GM18498 (cell line): ENCODE measurements around the gene MMP14.

Experiments
- ATAC-seq: cut with Tn5 transposase; IDR thresholded peaks from one replicate; pipeline ENCODE4 v1.9.1; 2021; ENCODE audit warnings: mild to moderate bottlenecking, moderate library complexity; ENCODE audit not compliant: unreplicated experiment

MMP14 gene

DNA sequence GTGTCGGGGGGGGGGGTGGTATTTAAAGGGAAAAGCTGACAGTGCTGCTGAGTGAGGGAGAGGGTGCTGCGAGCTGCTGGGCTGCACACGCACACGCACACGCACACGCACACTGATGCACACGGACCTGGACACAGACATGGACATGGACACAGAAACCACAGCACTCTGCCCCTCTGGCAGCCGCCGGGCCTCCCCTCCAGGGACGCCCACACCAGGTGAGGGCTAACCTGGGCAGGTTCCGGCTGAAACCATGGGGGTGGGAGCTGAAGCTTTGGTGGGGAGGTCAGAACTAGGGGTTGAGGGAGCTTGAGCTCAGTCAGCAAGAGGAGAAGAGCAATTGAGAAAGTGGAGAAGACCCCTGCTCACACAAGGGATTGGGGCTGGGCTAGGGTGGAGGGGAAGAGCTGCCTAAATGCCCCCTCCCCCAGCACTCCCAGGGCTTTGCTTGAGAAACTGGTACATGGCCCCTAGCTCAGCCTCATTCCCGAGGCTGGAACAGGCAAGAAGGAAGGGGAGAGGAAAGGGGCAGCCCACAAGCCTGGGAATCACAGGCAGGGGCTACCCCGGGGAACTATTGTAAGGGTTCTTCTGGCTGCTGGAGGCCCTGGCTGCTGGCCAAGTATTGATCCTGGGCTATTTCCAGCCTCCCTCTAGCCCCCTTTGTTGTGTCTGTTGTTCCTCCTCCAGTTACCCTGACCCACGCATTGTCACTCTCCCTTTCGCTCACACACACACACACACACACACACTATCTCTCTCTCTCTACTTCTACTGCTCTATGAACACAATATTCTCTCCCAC is 47.0 kb downstream of the MMP14 start, which contains the start of gene REM2:
Gene REM2 (plus strand): TSS at position 50 of the 804 bp plus-strand sequence. CDS start 66 bp downstream, at position 116.
- ATAC-seq = no peak

DNA sequence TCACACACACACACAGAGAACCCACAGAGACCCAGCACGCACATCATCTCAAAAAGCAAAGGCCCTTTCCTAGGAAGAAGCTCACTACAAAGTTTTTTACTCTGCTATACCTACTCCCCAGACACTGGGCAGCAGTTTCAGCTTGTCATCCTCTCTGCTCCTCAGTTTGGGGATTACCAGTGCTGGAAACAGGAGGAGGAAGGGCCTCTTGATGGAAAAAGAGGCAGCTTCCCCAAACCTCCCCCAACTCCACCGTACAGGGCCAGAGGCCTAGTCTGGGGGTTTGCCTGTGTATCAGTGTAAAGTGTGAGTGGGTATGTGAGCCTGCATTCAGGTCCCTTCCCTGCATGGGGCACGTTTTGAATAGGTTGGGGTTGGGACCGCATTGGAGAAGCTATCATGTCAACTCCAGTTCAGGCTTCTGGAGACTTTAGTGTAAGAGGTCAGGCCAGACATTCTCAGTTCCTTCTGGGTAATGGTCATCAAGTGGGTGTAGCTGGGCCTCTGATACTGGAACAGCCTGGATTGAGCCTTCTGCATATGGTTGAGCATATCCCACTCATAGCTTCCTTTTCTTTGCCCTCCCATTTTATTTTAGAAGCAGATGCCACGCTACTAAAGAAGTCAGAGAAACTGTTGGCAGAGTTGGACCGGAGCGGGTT is 47.8 kb downstream of the MMP14 start:
- no peak for ATAC-seq

DNA sequence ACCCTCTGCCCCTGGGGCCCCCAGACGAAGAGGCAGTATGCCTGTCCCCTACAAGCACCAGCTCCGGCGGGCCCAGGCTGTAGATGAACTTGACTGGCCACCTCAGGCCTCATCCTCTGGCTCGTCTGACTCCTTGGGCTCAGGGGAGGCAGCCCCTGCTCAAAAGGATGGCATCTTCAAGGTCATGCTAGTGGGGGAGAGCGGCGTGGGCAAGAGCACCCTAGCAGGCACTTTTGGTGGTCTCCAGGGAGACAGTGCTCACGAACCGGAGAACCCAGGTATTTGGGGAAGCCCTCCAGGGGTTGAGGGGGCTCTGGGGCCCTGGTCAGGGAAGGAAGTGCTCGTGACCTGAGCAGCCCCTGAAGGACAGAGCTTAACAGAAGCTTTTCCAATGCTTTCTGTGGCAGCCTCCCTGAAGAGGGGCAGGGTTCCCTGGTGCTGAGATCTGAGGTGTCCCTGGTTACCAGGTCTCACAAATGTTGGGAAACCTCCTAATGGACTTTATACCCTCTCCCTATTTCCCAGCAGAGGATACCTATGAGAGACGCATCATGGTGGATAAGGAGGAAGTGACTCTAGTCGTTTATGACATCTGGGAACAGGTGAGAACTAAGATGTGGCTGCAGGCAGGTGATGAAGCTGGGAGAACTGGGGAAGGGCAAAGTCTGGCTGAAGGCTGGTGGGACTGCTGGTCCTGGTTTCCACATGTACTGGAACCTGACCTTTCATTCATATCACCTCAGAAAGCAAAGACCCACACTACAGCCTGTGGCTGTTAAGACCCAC is 48.5 kb downstream of the MMP14 start:
- no peak for ATAC-seq

DNA sequence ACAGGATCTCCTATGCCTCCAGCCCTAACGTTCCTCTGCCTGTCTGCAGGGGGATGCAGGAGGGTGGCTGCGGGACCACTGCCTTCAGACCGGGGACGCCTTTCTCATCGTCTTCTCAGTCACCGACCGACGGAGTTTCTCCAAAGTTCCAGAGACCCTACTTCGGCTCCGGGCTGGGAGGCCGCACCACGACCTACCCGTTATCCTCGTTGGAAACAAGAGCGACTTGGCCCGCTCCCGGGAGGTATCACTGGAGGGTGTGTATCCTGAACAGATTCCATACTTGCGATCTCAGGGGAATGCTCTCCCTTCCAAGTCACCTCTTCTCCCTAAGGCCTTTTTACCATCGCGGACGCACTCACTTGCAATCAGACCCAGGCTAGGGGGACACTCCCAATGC is 49.6 kb downstream of the MMP14 start:
- ATAC-seq = no peak

DNA sequence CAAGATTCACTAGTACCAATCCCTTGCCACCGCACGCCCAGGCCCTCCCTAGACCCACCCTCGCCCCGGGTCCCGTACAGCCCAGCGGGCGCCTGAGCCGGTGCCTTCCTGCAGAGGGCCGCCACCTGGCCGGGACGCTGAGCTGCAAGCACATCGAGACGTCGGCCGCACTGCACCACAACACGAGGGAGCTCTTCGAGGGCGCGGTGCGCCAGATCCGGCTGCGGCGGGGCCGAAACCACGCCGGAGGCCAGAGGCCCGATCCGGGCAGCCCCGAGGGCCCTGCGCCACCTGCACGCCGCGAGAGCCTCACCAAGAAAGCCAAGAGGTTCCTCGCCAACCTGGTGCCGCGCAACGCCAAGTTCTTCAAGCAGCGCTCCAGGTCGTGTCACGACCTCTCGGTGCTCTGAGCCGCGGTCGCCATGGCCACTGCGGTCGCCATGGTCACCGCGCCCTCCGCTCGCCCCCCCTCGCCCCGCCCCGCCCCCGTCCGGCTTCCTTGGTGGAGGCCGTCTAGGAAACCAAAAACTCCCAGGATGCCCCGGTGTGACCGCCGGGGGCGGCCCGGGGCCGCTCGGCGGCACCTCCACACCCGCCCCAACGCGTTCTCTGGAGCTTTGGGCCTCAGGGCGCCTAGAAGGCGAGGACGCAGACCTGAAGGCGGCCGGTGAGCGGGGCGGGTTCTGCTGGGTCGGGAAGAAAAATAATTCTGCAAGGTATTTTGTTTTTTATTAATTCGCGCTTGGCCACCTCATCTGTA is 50.3 kb downstream of the MMP14 start:
- peak; percentile 56 for ATAC-seq

DNA sequence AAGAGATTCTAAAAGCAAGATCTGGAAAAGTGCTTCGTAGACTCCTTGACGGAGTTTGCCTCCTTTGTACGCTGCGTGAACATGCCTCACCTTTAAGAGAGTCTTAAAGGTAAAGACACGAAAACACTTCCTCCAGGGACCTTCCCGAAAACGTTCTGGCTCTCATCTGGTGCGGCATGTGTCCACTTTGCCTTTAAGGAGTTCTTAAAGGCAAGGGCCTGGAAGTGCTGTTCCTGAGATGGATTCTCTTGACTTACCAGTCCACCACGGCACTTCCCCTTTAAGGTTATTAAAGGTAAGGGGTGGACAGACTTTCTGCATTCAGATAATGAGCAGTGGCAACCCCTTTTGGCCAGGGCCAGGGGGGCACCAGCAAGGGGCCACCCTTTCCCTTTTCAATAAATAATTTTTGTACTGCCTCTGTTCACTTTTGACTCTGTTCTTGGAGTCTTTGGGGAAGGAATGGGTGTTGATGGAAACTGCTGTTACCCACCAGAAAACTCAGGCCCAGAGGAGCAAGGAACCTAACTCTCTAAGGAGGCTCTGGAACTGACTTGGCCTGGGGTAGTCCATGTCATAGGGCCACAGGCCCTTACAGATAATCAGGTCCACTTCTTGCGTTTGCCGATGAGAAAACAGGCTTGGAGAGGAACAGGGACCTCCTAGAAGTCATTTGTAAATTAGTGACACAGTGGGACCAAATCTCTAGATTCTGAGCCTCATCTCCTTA is 51.0 kb downstream of the MMP14 start:
- ATAC-seq = peak; percentile 32

DNA sequence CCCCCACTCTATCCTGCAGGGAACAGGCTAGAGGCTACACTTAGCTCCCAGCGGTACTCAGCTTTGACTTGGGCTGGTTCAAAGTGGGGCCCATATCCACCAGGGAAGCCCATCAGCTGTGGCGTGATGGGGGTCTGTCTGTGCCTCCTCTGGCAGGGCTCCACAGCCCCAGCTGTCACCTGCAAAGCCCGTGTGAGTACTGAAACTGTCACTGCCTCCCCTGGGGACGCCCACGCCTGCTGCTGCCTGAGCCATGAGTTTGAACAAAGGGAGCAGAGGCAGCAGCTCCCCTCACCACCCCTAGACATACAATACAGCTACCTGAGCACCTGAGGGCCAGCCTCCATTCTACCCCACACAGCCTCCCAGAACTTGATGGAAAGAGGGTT is 51.6 kb downstream of the MMP14 start:
- peak; percentile 45 for ATAC-seq

DNA sequence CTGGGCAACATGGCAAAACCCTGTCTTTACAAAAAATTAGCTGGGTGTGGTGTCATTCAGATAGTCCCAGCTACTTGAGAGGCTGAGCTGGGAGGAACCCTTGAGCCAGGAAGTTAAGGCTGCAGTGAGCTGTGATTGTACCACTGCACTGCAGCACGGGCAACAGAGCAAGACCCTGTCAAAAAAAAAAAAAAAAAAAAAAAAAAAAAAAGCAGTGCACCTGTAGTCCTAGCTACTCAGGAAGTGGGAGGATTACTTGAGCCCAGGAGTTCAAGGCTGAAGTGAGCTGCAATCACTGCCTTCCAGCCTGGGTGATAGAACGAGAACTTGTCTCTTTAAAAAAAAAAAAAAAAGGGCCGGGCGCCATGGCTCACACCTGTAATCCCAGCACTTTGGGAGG is 52.3 kb downstream of the MMP14 start:
- no peak for ATAC-seq

DNA sequence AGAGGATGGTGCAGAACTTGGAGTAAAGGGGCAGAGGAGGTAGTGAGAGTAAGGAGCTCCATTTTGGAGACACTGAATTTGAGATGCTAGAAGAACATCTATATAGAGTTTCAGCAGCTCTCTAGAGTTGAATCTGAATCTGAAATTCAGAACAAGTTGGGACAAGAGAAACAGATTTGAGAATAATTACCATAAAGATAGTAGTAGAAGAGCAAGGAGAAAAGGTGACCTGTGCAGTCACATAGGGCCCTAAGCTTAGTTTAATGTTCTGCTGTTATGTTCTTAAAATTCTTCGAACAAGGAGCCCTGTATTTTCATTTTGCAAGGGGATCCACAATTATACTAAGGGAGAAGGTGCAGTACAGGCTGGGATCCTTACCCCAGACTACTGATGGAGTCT is 54.0 kb downstream of the MMP14 start:
- ATAC-seq = no peak

DNA sequence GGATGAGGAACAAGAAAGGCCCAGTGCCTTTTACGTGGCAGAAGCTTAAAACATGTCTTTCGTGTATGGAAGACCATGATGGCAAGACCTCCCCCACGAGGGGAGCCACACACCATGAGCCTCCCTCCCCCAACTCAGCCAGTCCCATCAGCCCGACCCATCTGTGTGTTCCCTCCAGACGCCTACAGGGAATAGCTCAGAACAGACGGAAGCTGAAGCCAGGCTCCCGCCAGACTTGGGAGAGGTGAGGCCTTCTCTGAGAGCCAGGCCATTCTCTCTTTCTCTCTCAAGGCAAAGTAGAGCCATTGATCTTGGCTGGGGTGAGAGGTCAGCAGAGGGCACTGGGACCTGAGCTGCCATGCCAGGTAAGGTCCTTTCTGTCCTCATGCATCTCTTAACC is 56.1 kb downstream of the MMP14 start:
- no peak for ATAC-seq

DNA sequence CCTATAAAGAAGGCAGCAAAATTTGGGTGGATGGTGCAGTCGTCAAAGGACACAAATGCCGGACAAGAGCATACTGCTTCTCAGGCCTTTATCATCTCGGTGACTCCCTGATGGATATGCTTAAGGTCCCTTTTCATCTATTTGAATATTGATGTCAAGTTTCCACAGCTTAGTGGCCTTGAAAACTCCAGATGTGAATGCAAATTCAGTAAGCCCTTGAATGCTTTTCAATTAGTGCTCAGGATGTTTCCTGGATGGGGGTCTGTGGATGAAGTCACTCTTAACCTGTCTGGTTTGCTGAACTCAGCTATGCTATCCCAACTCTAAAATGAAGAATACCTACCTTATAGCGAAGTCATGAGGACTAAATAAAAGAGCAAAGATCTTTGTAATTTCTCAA is 57.3 kb downstream of the MMP14 start:
- no peak for ATAC-seq

DNA sequence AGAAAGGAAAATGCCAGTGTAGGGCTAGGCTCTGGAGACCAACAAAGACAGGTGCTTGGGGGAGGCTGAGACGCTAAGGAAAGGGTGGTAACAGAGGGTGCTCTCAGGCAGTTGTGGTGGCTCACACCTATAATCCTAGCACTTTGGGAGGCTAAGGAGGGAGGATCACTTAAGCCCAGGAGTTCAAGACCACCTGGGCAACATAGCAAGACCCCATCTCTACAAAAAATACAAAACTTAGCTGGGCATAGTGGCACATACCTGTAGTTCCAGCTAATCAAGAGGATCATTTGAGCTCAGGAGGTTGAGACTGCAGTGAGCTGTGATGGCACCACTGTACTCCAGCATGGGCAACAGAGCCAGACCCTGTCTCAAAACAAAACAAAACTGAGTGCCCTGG is 59.0 kb downstream of the MMP14 start:
- ATAC-seq = no peak

DNA sequence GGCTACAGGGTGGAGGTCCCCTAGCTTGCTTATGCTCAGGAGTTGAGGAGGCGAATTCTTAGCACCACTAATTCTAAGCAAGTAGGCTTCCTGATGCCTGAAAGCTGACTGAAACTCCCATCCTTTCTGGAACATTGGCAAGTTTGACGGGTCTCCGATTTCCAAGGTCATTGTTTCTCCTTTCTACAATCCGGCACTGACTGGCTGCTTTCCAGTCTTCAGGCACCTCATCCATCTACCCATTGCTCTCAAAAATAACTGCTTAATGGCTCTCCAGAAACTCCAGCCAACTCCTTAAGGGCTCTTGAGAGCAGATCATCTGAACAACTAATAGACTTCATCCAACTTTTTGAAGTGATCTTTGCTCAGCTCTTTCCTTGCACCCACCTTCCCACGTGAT is 60.0 kb downstream of the MMP14 start:
- ATAC-seq = no peak

DNA sequence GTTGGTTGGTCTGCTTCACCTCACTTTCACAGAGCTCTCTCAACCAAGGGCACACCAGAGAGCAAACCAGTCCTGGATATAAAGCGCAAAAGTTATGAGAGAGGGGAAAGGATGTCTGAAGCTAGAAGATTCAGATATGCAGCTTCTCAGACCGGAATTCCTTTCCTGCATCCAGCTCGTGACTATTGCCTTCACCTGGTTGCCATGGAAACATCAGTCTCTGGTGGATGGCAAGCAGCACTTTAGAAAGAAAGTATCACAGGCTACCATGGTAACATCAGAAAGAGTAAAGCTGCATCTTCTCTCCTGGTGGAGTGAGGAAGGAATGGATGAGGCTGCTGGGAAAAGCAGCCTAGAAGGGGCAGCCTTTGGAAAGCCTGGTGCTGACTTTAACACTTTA is 60.4 kb downstream of the MMP14 start:
- ATAC-seq = no peak

DNA sequence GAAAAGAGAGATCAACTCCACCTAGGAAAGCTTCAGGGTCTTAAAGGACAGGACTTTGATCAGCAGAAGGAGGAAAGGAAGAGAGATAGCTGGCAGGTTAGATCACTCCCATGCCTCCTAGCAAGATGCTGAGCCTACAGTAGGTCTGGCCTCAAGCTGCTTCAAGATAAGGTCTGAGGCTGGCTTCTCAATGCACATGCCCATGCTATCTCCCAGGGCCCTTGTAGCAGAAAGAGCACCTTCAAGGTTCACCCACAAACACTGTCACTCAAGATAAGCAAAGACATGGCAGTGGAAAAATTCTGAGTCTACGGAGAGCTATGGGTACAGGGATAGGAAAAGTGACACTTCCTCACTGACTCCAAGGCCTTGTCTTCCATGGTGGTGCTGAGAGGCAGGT is 61.0 kb downstream of the MMP14 start:
- no peak for ATAC-seq
